Panc1 (cell line): ENCODE data around the gene RNF20. TPM values are rescaled to one million over a fixed set of nuclear protein-coding genes. Genes with fewer than 3 reads are reported as not detected.

ENCODE experiments used
- ATAC-seq: fragments of 200-7000 bp; cut with Tn5 transposase; 2 replicates; pipeline ENCODE4 v1.9.1; 2020; ENCODE audit warnings: mild to moderate bottlenecking, moderate library complexity
- Bru-seq: library from RNA; stranded (reverse); fragments of 400-500 nt; gene quantifications from one replicate; lab custom pipeline; 2021; lab: Mats Ljungman, UMichigan
- BruChase-seq, 2 experiments: library from RNA; stranded (reverse); fragments of 400-500 nt; gene quantifications; one replicate each; lab custom pipeline; 2021; lab: Mats Ljungman, UMichigan
- BruUV-seq: library from RNA; stranded (reverse); fragments of 400-500 nt; replicated peaks from 2 replicates; lab custom pipeline; 2021; lab: Mats Ljungman, UMichigan
- CTCF ChIA-PET: fragments of 300-600 bp; sonication (Branson Sonifier 250); formaldehyde crosslinking; loops from one replicate; lab custom pipeline; 2022; ENCODE audit warnings: antibody characterized with exemption; lab: Charles Lee
- POLR2A ChIA-PET: fragments of 300-600 bp; sonication (Branson Sonifier 250); formaldehyde crosslinking; loops from one replicate; lab custom pipeline; 2022; ENCODE audit warnings: antibody characterized with exemption; lab: Charles Lee
- DNase-seq: peaks from one replicate; pipeline ENCODE4 v3.0.0-alpha.2; 2010; ENCODE audit warnings: low read depth, low spot score
- H3K27ac ChIP-seq: 2 replicates; pipeline ENCODE4 v1.5.1; 2011; ENCODE audit warnings: mild to moderate bottlenecking, low read length, inconsistent platforms
- H3K27me3 ChIP-seq: fragments of 200-500 bp; sonication (Bioruptor generic); 2 replicates; pipeline ENCODE4 v1.6.0; 2014; ENCODE audit warnings: low read length, inconsistent platforms; ENCODE audit not compliant: control insufficient read depth, insufficient read depth
- H3K36me3 ChIP-seq: fragments of 200-500 bp; sonication (Bioruptor generic); 2 replicates; pipeline ENCODE4 v1.5.1; 2014; ENCODE audit warnings: inconsistent platforms, mild to moderate bottlenecking, low read length, moderate library complexity; ENCODE audit not compliant: control insufficient read depth, insufficient read depth
- H3K4me1 ChIP-seq: 2 replicates; pipeline ENCODE4 v1.5.1; 2011; ENCODE audit warnings: inconsistent platforms, mild to moderate bottlenecking, low read length, moderate library complexity; ENCODE audit not compliant: control insufficient read depth, insufficient read depth
- H3K4me3 ChIP-seq, 2 experiments: 2 replicates each; pipeline ENCODE4 v1.5.1; 2011 to 2012; ENCODE audit warnings: low read depth in 2 of 2, low read length in 2 of 2, mild to moderate bottlenecking in 2 of 2, inconsistent platforms in 1 of 2, moderate library complexity in 1 of 2
- H3K9me3 ChIP-seq: fragments of 200-500 bp; sonication (Bioruptor generic); 2 replicates; pipeline ENCODE4 v1.5.1; 2014; ENCODE audit warnings: low read depth, mild to moderate bottlenecking, inconsistent platforms, low read length, moderate library complexity; ENCODE audit not compliant: control insufficient read depth, insufficient read depth
- CTCF ChIP-seq: fragments of 450-650 bp; IDR thresholded peaks from 2 replicates; pipeline ENCODE4 v1.5.1; 2017; ENCODE audit warnings: mild to moderate bottlenecking
- POLR2AphosphoS5 ChIP-seq: IDR thresholded peaks from 2 replicates; pipeline ENCODE4 v1.6.1; 2012; ENCODE audit warnings: mild to moderate bottlenecking, low read depth, low read length, moderate library complexity
- SIN3A ChIP-seq: IDR thresholded peaks from 2 replicates; pipeline ENCODE4 v1.6.1; 2012; ENCODE audit warnings: low read depth, mild to moderate bottlenecking, low read length, moderate library complexity, borderline replicate concordance; ENCODE audit not compliant: insufficient read depth
- TCF7L2 ChIP-seq: IDR thresholded peaks from 2 replicates; pipeline ENCODE4 v1.6.1; 2011; ENCODE audit warnings: mild to moderate bottlenecking, low read depth, low read length, inconsistent platforms
- in situ Hi-C: cut with HindIII; loops from 2 replicates; pipeline ENCODE4 v1.10.0; 2016; ENCODE audit warnings: low sequenced_read_pairs, low pct_unique_long_range_greater_than_20kb
- intact Hi-C: fragments of 100-400 bp; cut with micrococcal nuclease; formaldehyde crosslinking; loops from one replicate; pipeline ENCODE4 v1.10.0; 2022; ENCODE audit not compliant: unreplicated experiment
- long read RNA-seq: library from polyadenylated mRNA; unstranded; transcript quantifications from one replicate; pipeline ENCODE4 v2.0.0, GENCODE V29; 2021; ENCODE audit not compliant: unreplicated experiment
- polyA plus RNA-seq: library from polyadenylated mRNA; unstranded; fragments of >200 nt; gene quantifications from one replicate; pipeline ENCODE4 v1.2.1, GENCODE V29; 2012; ENCODE audit warnings: missing spikeins; ENCODE audit not compliant: insufficient read length
- total RNA-seq: library from RNA; stranded (reverse); gene quantifications from one replicate; pipeline ENCODE4 v1.2.1, GENCODE V29; 2021; ENCODE audit not compliant: unreplicated experiment
- TF ChIP-seq, protein P1 (sequence below), 2 experiments: IDR thresholded peaks; 2 replicates each; pipeline ENCODE4 v1.6.1; 2011 to 2012; ENCODE audit warnings: low read depth in 2 of 2, control low read depth in 1 of 2, low read length in 1 of 2, mild to moderate bottlenecking in 1 of 2, moderate library complexity in 1 of 2; ENCODE audit not compliant: insufficient read depth in 1 of 2

Gene RNF20
- 37.5 TPM for total RNA-seq
- polyA plus RNA-seq = 22.9 TPM
- Bru-seq, nascent RNA = percentile 80 among the genes with signal in this experiment
- percentile 78 among the genes with signal in this experiment for BruChase-seq, experiment 1, labeled RNA remaining after a 2-hour chase
- percentile 88 among the genes with signal in this experiment for BruChase-seq, experiment 2, labeled RNA remaining after a 6-hour chase
- long read RNA-seq, transcript RNF20-202 (20 exons, 3,940 nt) = major isoform, 40 of 73 reads
- long read RNA-seq, partial matches to known transcripts = 24 of 73 reads
- long read RNA-seq, other reads (novel, unspliced or antisense) = 9 of 73 reads

- in situ Hi-C loops (no loop called here), intact Hi-C loops (no loop called here)
- peak; percentile 88 for DNase-seq
- Histone ChIP-seq H3K27me3 (no peaks in the 10 kb centered on the region), H3K36me3 (peaks cover 6% of the 10 kb centered on the region; the same call in 1 of the 2 replicates), H3K27ac (peak within 1 kb of the TSS; percentile 96), H3K4me3 (peak within 1 kb of the TSS; percentile 79 to 99), H3K4me1 (peaks cover 8% of the 10 kb centered on the region; the same call in 1 of the 2 replicates), H3K9me3 (no peaks in the 10 kb centered on the region)
- CTCF ChIA-PET = interaction anchor here (0.5 to 1.4 kb wide), 2 partner anchors 83 to 85 kb away, joined by 3 to 5 read pairs; no protein-coding TSS in a partner anchor
- peak; percentile 99 for ATAC-seq
- TF ChIP-seq POLR2AphosphoS5 (peak; percentile 55; the same call in 1 of the 2 replicates), SIN3A (no peak), CTCF (no peak), TCF7L2 (peak; percentile 65)
- TF ChIP-seq, protein P1, sequence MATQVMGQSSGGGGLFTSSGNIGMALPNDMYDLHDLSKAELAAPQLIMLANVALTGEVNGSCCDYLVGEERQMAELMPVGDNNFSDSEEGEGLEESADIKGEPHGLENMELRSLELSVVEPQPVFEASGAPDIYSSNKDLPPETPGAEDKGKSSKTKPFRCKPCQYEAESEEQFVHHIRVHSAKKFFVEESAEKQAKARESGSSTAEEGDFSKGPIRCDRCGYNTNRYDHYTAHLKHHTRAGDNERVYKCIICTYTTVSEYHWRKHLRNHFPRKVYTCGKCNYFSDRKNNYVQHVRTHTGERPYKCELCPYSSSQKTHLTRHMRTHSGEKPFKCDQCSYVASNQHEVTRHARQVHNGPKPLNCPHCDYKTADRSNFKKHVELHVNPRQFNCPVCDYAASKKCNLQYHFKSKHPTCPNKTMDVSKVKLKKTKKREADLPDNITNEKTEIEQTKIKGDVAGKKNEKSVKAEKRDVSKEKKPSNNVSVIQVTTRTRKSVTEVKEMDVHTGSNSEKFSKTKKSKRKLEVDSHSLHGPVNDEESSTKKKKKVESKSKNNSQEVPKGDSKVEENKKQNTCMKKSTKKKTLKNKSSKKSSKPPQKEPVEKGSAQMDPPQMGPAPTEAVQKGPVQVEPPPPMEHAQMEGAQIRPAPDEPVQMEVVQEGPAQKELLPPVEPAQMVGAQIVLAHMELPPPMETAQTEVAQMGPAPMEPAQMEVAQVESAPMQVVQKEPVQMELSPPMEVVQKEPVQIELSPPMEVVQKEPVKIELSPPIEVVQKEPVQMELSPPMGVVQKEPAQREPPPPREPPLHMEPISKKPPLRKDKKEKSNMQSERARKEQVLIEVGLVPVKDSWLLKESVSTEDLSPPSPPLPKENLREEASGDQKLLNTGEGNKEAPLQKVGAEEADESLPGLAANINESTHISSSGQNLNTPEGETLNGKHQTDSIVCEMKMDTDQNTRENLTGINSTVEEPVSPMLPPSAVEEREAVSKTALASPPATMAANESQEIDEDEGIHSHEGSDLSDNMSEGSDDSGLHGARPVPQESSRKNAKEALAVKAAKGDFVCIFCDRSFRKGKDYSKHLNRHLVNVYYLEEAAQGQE (IDR thresholded peaks at IDR 0.05; ENCODE audit: insufficient read depth in 1 of 2, low read depth in 2 of 2, low read length in 1 of 2) = no peak
- BruUV-seq = no TSS peak
- POLR2A ChIA-PET = interaction anchor here (0.6 kb wide), 2 partner anchors 33 to 1110 kb away, joined by 5 to 15 read pairs; no protein-coding TSS in a partner anchor
Observed at GRCh38 chr9:101533334-101534204, at the start of gene RNF20. RNF20 (plus strand) TSS chr9:101533853; CDS start chr9:101535424, 1,571 bp downstream.

- no peaks in the 10 kb centered on the region for H3K36me3 ChIP-seq
- no peak for TF ChIP-seq POLR2AphosphoS5
- TF ChIP-seq, protein P1 (IDR thresholded peaks at IDR 0.05; ENCODE audit: insufficient read depth in 1 of 2, low read depth in 2 of 2, low read length in 1 of 2) = no peak
- TF ChIP-seq CTCF = no peak
- no peak for TF ChIP-seq SIN3A
- TF ChIP-seq TCF7L2 = no peak
- no peak for DNase-seq
- no peaks in the 10 kb centered on the region for H3K9me3 ChIP-seq
- in situ Hi-C loops = no loop called here
- no peak overlapping the region for H3K4me3 ChIP-seq
- BruUV-seq = no TSS peak
- H3K27ac ChIP-seq = no peak overlapping the region
- intact Hi-C loops = no loop called here
- H3K27me3 ChIP-seq = no peaks in the 10 kb centered on the region
- ATAC-seq = no peak
- POLR2A ChIA-PET = interaction anchor here (0.7 kb wide), 1 partner anchor 13 kb away, joined by 4 read pairs; no protein-coding TSS in a partner anchor
- CTCF ChIA-PET = no interaction called here
- peaks cover 16% of the 10 kb centered on the region for H3K4me1 ChIP-seq
Observed at GRCh38 chr9:101484046-101484445, 49.6 kb upstream of the RNF20 start.
